Gastroesophageal sphincter (tissue), 4 donors: Measurements from ENCODE around the gene SGSM1. TPM values are rescaled to one million over a fixed set of nuclear protein-coding genes. Genes with fewer than 3 reads are reported as not detected.

Experiments
- ATAC-seq: fragments of 150-250 bp; one replicate; pipeline ENCODE4 v1.9.1; 2016; ENCODE audit warnings: mild to moderate bottlenecking, moderate library complexity
- H3K27ac ChIP-seq, 4 donors: fragments of 200-600 bp; sonication (generic) in 3 of 4; 1 replicate in 3 of 4; 2 replicates in 1 of 4; pipeline ENCODE4 v1.5.1; 2016 to 2019
- H3K27me3 ChIP-seq: fragments of 200-600 bp; sonication (generic); one replicate; pipeline ENCODE4 v1.5.1; 2019
- H3K36me3 ChIP-seq, 2 donors: fragments of 200-600 bp; sonication (generic); one replicate each; pipeline ENCODE4 v1.5.1; 2019; ENCODE audit warnings: control low read depth in 1 of 2
- H3K4me1 ChIP-seq, 3 donors: fragments of 200-600 bp; sonication (generic); 1 replicate in 2 of 3; 2 replicates in 1 of 3; pipeline ENCODE4 v1.5.1; 2016 to 2019; ENCODE audit warnings: control low read depth in 2 of 3
- H3K4me3 ChIP-seq, 2 donors: fragments of 200-600 bp; sonication (generic); one replicate each; pipeline ENCODE4 v1.5.1; 2019; ENCODE audit warnings: mild to moderate bottlenecking in 1 of 2, moderate library complexity in 1 of 2
- H3K9me3 ChIP-seq, 3 donors: fragments of 200-600 bp; sonication (generic); one replicate each; pipeline ENCODE4 v1.5.1; 2017 to 2019; ENCODE audit warnings: control low read depth in 2 of 3
- CTCF ChIP-seq, 4 experiments: fragments of 200-600 bp in 2 of 4; fragments of 450-650 bp in 2 of 4; sonication (generic) in 1 of 4; IDR thresholded peaks; one replicate each; pipeline ENCODE4 v1.5.1; 2017 to 2019; ENCODE audit warnings: antibody characterized with exemption in 4 of 4, mild to moderate bottlenecking in 2 of 4, moderate library complexity in 2 of 4
- EP300 ChIP-seq: sonication (generic); formaldehyde crosslinking; IDR thresholded peaks from one replicate; pipeline ENCODE4 v1.6.1; 2017; ENCODE audit warnings: antibody characterized with exemption, mild to moderate bottlenecking
- POLR2A ChIP-seq, 2 donors: fragments of 450-650 bp; IDR thresholded peaks; one replicate each; pipeline ENCODE4 v1.6.1; 2017; ENCODE audit warnings: antibody characterized with exemption in 2 of 2, mild to moderate bottlenecking in 2 of 2, moderate library complexity in 1 of 2
- POLR2AphosphoS5 ChIP-seq: sonication (generic); formaldehyde crosslinking; IDR thresholded peaks from one replicate; pipeline ENCODE4 v1.6.1; 2017; ENCODE audit warnings: antibody characterized with exemption
- WGBS, 2 donors: methylation state at CpG; one replicate each; pipeline ENCODE4 v1.1.5; 2018; ENCODE audit warnings: low coverage in 1 of 2; 5-methylcytosine and 5-hydroxymethylcytosine counted together
- total RNA-seq, 4 donors: library from RNA; depleted of rRNA; stranded (reverse); fragments of >200 nt; gene quantifications; one replicate each; pipeline ENCODE4 v1.1.0, GENCODE V29; 2016

The SGSM1 gene
- total RNA-seq, 4 donors from 2014 or later = 1.8 to 4.2 (median 2.4) TPM

GRCh38 chr22:24926428-24926725 lies 120.4 kb downstream of the SGSM1 start:
- no peak for TF ChIP-seq POLR2AphosphoS5
- no peak for TF ChIP-seq EP300
- no peak for TF ChIP-seq POLR2A (IDR thresholded peaks at IDR 0.05)
- no peak for TF ChIP-seq CTCF (IDR thresholded peaks at IDR 0.05)
- Histone ChIP-seq H3K27ac (no peak overlapping the region), H3K27me3 (no peaks in the 10 kb centered on the region), H3K9me3 (peaks cover 0 to 14% (median 0%) of the 10 kb centered on the region in 3 donors), H3K36me3 (peaks cover 0 to 24% of the 10 kb centered on the region in 2 donors), H3K4me3 (no peak overlapping the region), H3K4me1 (no peaks in the 10 kb centered on the region)
- 17 to 28% methylated on average over 3 of the region's 3 CpGs for WGBS, 2 donors
- ATAC-seq = no peak

- no peaks in the 10 kb centered on the region for H3K27me3 ChIP-seq
- no peak overlapping the region for H3K27ac ChIP-seq
- peaks cover 0 to 14% (median 0%) of the 10 kb centered on the region in 3 donors for H3K9me3 ChIP-seq
- H3K36me3 ChIP-seq = peaks cover 0 to 24% of the 10 kb centered on the region in 2 donors
- no peak for TF ChIP-seq EP300
- TF ChIP-seq POLR2AphosphoS5 = no peak
- TF ChIP-seq POLR2A (IDR thresholded peaks at IDR 0.05) = no peak
- TF ChIP-seq CTCF (IDR thresholded peaks at IDR 0.05) = no peak
- H3K4me1 ChIP-seq = no peaks in the 10 kb centered on the region
- no peak for ATAC-seq
- H3K4me3 ChIP-seq = no peak overlapping the region
- 100% methylated on average over 1 of the region's 1 CpG; no CpG with 5 or more reads in 1 of the 2 donors for WGBS, 2 donors
Observed at GRCh38 chr22:24926849-24927579, 121.0 kb downstream of the SGSM1 start.

GRCh38 chr22:24928322-24928721 lies 122.3 kb downstream of the SGSM1 start:
- peaks cover 0 to 14% (median 0%) of the 10 kb centered on the region in 3 donors for H3K9me3 ChIP-seq
- TF ChIP-seq CTCF (IDR thresholded peaks at IDR 0.05) = no peak
- TF ChIP-seq EP300 = no peak
- no peak for TF ChIP-seq POLR2A (IDR thresholded peaks at IDR 0.05)
- TF ChIP-seq POLR2AphosphoS5 = no peak
- no peak overlapping the region for H3K27ac ChIP-seq
- no peaks in the 10 kb centered on the region for H3K27me3 ChIP-seq
- ATAC-seq = no peak
- 77 to 83% methylated on average over 1 to 6 of the region's 7 CpGs for WGBS, 2 donors
- H3K36me3 ChIP-seq = peaks cover 0 to 24% of the 10 kb centered on the region in 2 donors
- H3K4me3 ChIP-seq = no peak overlapping the region
- no peaks in the 10 kb centered on the region for H3K4me1 ChIP-seq

- no peaks in the 10 kb centered on the region for H3K4me1 ChIP-seq
- WGBS, 2 donors = 83% methylated on average over 1 to 3 of the region's 3 CpGs
- no peak overlapping the region for H3K27ac ChIP-seq
- H3K4me3 ChIP-seq = no peak overlapping the region
- peaks cover 0 to 14% (median 0%) of the 10 kb centered on the region in 3 donors for H3K9me3 ChIP-seq
- H3K36me3 ChIP-seq = peaks cover 0 to 5% of the 10 kb centered on the region in 2 donors
- H3K27me3 ChIP-seq = no peaks in the 10 kb centered on the region
- no peak for ATAC-seq
- TF ChIP-seq CTCF (IDR thresholded peaks at IDR 0.05) (no peak), EP300 (no peak)
Observed at GRCh38 chr22:24930678-24931077, 124.7 kb downstream of the SGSM1 start.

GRCh38 chr22:24935771-24936483 lies 129.9 kb downstream of the SGSM1 start:
- Histone ChIP-seq H3K4me3 (no peak overlapping the region), H3K36me3 (no peaks in the 10 kb centered on the region), H3K4me1 (no peaks in the 10 kb centered on the region), H3K9me3 (no peaks in the 10 kb centered on the region), H3K27ac (no peak overlapping the region), H3K27me3 (no peaks in the 10 kb centered on the region)
- no peak for TF ChIP-seq CTCF (IDR thresholded peaks at IDR 0.05)
- ATAC-seq = no peak
